Osteocyte (in vitro differentiated cells): ENCODE results near the gene FAM111B. TPM values are rescaled to one million over a fixed set of nuclear protein-coding genes. Genes with fewer than 3 reads are reported as not detected.
"Not testable (repeated sequence)": the region's sequence is repeated elsewhere in the genome, so short reads cannot be mapped to it uniquely, and the experiment has no call there.

ENCODE experiments used
- DNase-seq: peaks from one replicate; pipeline ENCODE4 v3.0.0; 2021; ENCODE audit warnings: mixed read lengths; ENCODE audit not compliant: unreplicated experiment; ENCODE audit errors: extremely low spot score
- H3K27ac Mint-ChIP-seq: one replicate; pipeline ENCODE4 v1.8.0; 2021; ENCODE audit warnings: mild to moderate bottlenecking, mixed read lengths; ENCODE audit not compliant: unreplicated experiment
- H3K27me3 Mint-ChIP-seq: one replicate; pipeline ENCODE4 v1.8.0; 2021; ENCODE audit warnings: mixed read lengths; ENCODE audit not compliant: unreplicated experiment
- H3K36me3 Mint-ChIP-seq: one replicate; pipeline ENCODE4 v1.8.0; 2021; ENCODE audit warnings: mixed read lengths; ENCODE audit not compliant: unreplicated experiment
- H3K4me1 Mint-ChIP-seq: one replicate; pipeline ENCODE4 v1.8.0; 2021; ENCODE audit warnings: mixed read lengths; ENCODE audit not compliant: unreplicated experiment
- H3K4me3 Mint-ChIP-seq: one replicate; pipeline ENCODE4 v1.8.0; 2021; ENCODE audit warnings: mild to moderate bottlenecking, moderate library complexity, mixed read lengths; ENCODE audit not compliant: unreplicated experiment
- H3K9me3 Mint-ChIP-seq: one replicate; pipeline ENCODE4 v1.8.0; 2021; ENCODE audit warnings: mixed read lengths; ENCODE audit not compliant: unreplicated experiment
- total RNA-seq: library from RNA; stranded (reverse); gene quantifications from 2 replicates; pipeline ENCODE4 v1.2.1, GENCODE V29; 2021
- TF ChIP-seq, protein P1 (sequence below): fragments of 200-600 bp; sonication (generic); IDR thresholded peaks from 2 replicates; pipeline ENCODE4 v1.5.0; 2021; ENCODE audit warnings: antibody characterized with exemption, mild to moderate bottlenecking, moderate library complexity

Gene FAM111B
- total RNA-seq, 1 donor from 2014 or later = 2.7 TPM

GRCh38 chr11:59088162-59088561, 18.9 kb upstream of the FAM111B start:
- Mint-ChIP-seq H3K27me3 (peaks cover 69% of the 10 kb centered on the region), H3K4me3 (no peak overlapping the region), H3K36me3 (no peaks in the 10 kb centered on the region), H3K4me1 (no peaks in the 10 kb centered on the region), H3K27ac (no peak overlapping the region), H3K9me3 (no peaks in the 10 kb centered on the region)
- no peak for DNase-seq
- TF ChIP-seq, protein P1, sequence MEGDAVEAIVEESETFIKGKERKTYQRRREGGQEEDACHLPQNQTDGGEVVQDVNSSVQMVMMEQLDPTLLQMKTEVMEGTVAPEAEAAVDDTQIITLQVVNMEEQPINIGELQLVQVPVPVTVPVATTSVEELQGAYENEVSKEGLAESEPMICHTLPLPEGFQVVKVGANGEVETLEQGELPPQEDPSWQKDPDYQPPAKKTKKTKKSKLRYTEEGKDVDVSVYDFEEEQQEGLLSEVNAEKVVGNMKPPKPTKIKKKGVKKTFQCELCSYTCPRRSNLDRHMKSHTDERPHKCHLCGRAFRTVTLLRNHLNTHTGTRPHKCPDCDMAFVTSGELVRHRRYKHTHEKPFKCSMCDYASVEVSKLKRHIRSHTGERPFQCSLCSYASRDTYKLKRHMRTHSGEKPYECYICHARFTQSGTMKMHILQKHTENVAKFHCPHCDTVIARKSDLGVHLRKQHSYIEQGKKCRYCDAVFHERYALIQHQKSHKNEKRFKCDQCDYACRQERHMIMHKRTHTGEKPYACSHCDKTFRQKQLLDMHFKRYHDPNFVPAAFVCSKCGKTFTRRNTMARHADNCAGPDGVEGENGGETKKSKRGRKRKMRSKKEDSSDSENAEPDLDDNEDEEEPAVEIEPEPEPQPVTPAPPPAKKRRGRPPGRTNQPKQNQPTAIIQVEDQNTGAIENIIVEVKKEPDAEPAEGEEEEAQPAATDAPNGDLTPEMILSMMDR = no peak

- peaks cover 83% of the 10 kb centered on the region for H3K27me3 Mint-ChIP-seq
- H3K4me1 Mint-ChIP-seq, H3K9me3 Mint-ChIP-seq, H3K27ac Mint-ChIP-seq, H3K4me3 Mint-ChIP-seq, DNase-seq, H3K36me3 Mint-ChIP-seq: not testable (repeated sequence)
These were observed 13.5 kb upstream of the FAM111B start for GRCh38 chr11:59093576-59093975.

- not testable (repeated sequence) for H3K9me3 Mint-ChIP-seq, DNase-seq, H3K36me3 Mint-ChIP-seq, H3K4me1 Mint-ChIP-seq, H3K27ac Mint-ChIP-seq, H3K4me3 Mint-ChIP-seq
- H3K27me3 Mint-ChIP-seq = peaks cover 80% of the 10 kb centered on the region
These were observed 11.8 kb upstream of the FAM111B start for GRCh38 chr11:59095225-59095624.

- not testable (repeated sequence) for DNase-seq, H3K9me3 Mint-ChIP-seq, H3K27ac Mint-ChIP-seq, H3K4me1 Mint-ChIP-seq, H3K36me3 Mint-ChIP-seq, H3K4me3 Mint-ChIP-seq
- peaks cover 81% of the 10 kb centered on the region for H3K27me3 Mint-ChIP-seq
These were observed 11.0 kb upstream of the FAM111B start for GRCh38 chr11:59095972-59096575.

GRCh38 chr11:59097113-59097708, 9.8 kb upstream of the FAM111B start:
- Mint-ChIP-seq H3K27me3 (peaks cover 81% of the 10 kb centered on the region), H3K4me3 (no peak overlapping the region), H3K36me3 (no peaks in the 10 kb centered on the region), H3K9me3 (no peaks in the 10 kb centered on the region), H3K27ac (no peak overlapping the region), H3K4me1 (peaks cover 4% of the 10 kb centered on the region)
- TF ChIP-seq, protein P1 = peak; percentile 74
- no peak for DNase-seq

- H3K36me3 Mint-ChIP-seq, H3K27ac Mint-ChIP-seq, H3K4me3 Mint-ChIP-seq, DNase-seq, H3K4me1 Mint-ChIP-seq, H3K9me3 Mint-ChIP-seq: not testable (repeated sequence)
- peaks cover 76% of the 10 kb centered on the region for H3K27me3 Mint-ChIP-seq
These were observed 9.1 kb upstream of the FAM111B start for GRCh38 chr11:59097938-59098337.

- H3K27me3 Mint-ChIP-seq = peaks cover 45% of the 10 kb centered on the region
- H3K4me1 Mint-ChIP-seq = peaks cover 13% of the 10 kb centered on the region
- TF ChIP-seq, protein P1 = peak; percentile 19
- no peaks in the 10 kb centered on the region for H3K36me3 Mint-ChIP-seq
- no peak overlapping the region for H3K27ac Mint-ChIP-seq
- no peak for DNase-seq
- no peaks in the 10 kb centered on the region for H3K9me3 Mint-ChIP-seq
- peak overlapping the region; percentile 41 for H3K4me3 Mint-ChIP-seq
These were observed 4.7 kb upstream of the FAM111B start for GRCh38 chr11:59102259-59102765.

DNA sequence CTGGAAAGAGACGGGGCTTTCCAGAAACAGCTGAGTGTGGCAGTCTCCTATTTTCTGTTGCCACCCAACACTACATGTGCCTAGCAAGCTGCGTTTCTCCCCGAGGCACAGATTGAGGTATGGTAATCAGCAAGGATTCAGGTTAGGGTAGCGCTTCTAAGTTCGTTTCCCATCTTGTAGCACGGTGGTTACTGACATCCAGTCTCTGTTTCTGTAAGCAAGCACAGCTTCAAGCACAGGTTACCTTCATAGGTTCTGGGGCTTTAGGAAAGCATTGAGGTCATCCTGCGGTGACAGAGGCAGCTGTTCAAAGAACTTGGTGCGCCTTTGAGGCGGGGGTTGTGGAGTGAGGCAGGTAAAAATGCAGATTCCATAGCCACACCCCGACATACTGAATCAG, 684 bp downstream of the FAM111B start:
- peaks cover 16% of the 10 kb centered on the region for H3K4me1 Mint-ChIP-seq
- H3K27ac Mint-ChIP-seq = not testable (repeated sequence)
- peak overlapping the region; percentile 78 for H3K4me3 Mint-ChIP-seq

More for the DNA sequence above, 684 bp downstream of the FAM111B start:
- not testable (repeated sequence) for H3K9me3 Mint-ChIP-seq, DNase-seq, H3K27me3 Mint-ChIP-seq, H3K36me3 Mint-ChIP-seq
